A673 (cell line): ENCODE measurements around the gene DMD. TPM values are rescaled to one million over a fixed set of nuclear protein-coding genes. Genes with fewer than 3 reads are reported as not detected.

Experiments
- BruUV-seq: library from RNA; stranded (reverse); fragments of 400-500 nt; replicated peaks from 2 replicates; lab custom pipeline; 2021; lab: Mats Ljungman, UMichigan
- CTCF ChIA-PET: fragments of 300-600 bp; sonication (Branson Sonifier 250); formaldehyde crosslinking; loops from one replicate; lab custom pipeline; 2022; ENCODE audit warnings: antibody characterized with exemption; lab: Charles Lee
- POLR2A ChIA-PET: fragments of 300-600 bp; sonication (Branson Sonifier 250); formaldehyde crosslinking; loops from one replicate; lab custom pipeline; 2022; ENCODE audit warnings: antibody characterized with exemption; ENCODE audit not compliant: low non-redundant PET; lab: Charles Lee
- DNase-seq: peaks from one replicate; pipeline ENCODE4 v3.0.0-alpha.2; 2015; ENCODE audit warnings: low spot score
- H3K27ac ChIP-seq: fragments of 200-600 bp; sonication (generic); 2 replicates; pipeline ENCODE4 v1.5.1; 2016; ENCODE audit warnings: mixed run types, low read depth, mild to moderate bottlenecking, mixed read lengths, antibody characterized with exemption, low read length; ENCODE audit not compliant: poor library complexity, severe bottlenecking
- H3K27me3 ChIP-seq: fragments of 200-600 bp; sonication (generic); replicated peaks from 2 replicates; pipeline ENCODE4 v1.6.1; 2017; ENCODE audit warnings: mixed run types, low read depth, mild to moderate bottlenecking, mixed read lengths, antibody characterized with exemption, low read length; ENCODE audit not compliant: insufficient read depth, poor library complexity
- H3K36me3 ChIP-seq: fragments of 200-600 bp; sonication (generic); 2 replicates; pipeline ENCODE4 v1.6.1; 2016; ENCODE audit warnings: mixed run types, mild to moderate bottlenecking, mixed read lengths, antibody characterized with exemption, low read length; ENCODE audit not compliant: insufficient read depth, poor library complexity, severe bottlenecking
- H3K4me1 ChIP-seq: fragments of 200-600 bp; sonication (generic); 2 replicates; pipeline ENCODE4 v1.6.1; 2017; ENCODE audit warnings: mixed run types, mild to moderate bottlenecking, mixed read lengths, antibody characterized with exemption, low read length; ENCODE audit not compliant: insufficient read depth, poor library complexity, severe bottlenecking
- H3K4me3 ChIP-seq: fragments of 200-600 bp; sonication (generic); 2 replicates; pipeline ENCODE4 v1.5.1; 2016; ENCODE audit warnings: low read depth, mixed run types, mild to moderate bottlenecking, mixed read lengths, low read length; ENCODE audit not compliant: poor library complexity, severe bottlenecking
- H3K9me3 ChIP-seq: fragments of 200-600 bp; sonication (generic); 2 replicates; pipeline ENCODE4 v1.6.1; 2016; ENCODE audit warnings: mixed run types, low read depth, mild to moderate bottlenecking, mixed read lengths, antibody characterized with exemption, low read length; ENCODE audit not compliant: poor library complexity, severe bottlenecking
- CTCF ChIP-seq: fragments of 300-800, 200-600 bp; sonication (generic); conservative IDR thresholded peaks from 2 replicates; pipeline ENCODE4 v1.5.1; 2017; ENCODE audit warnings: low read depth, mild to moderate bottlenecking, antibody characterized with exemption, low read length, moderate library complexity, mixed read lengths
- EZH2 ChIP-seq: fragments of 200-600 bp; sonication (generic); IDR thresholded peaks from 2 replicates; pipeline ENCODE4 v1.6.1; 2017; ENCODE audit warnings: borderline replicate concordance, low read depth, mild to moderate bottlenecking, mixed read lengths, antibody characterized with exemption, low read length; ENCODE audit not compliant: poor library complexity, severe bottlenecking
- intact Hi-C: fragments of 100-400 bp; cut with micrococcal nuclease; formaldehyde crosslinking; loops from one replicate; pipeline ENCODE4 v1.10.0; 2022; ENCODE audit not compliant: unreplicated experiment
- total RNA-seq: library from RNA; stranded (reverse); gene quantifications from 2 replicates; pipeline ENCODE4 v1.2.3, GENCODE V29; 2021

The DMD gene
- total RNA-seq, 1 experiment from 2014 or later = 5.4 TPM

GRCh38 chrX:31329298-31329697 is 1882.1 kb downstream of the DMD start:
- no peaks in the 10 kb centered on the region for H3K36me3 ChIP-seq
- CTCF ChIA-PET = no interaction called here
- POLR2A ChIA-PET = no interaction called here
- no peaks in the 10 kb centered on the region for H3K9me3 ChIP-seq
- intact Hi-C loops = no loop called here
- TF ChIP-seq CTCF (no peak), EZH2 (no peak)
- H3K4me1 ChIP-seq = no peaks in the 10 kb centered on the region
- BruUV-seq = no TSS peak
- no peaks in the 10 kb centered on the region for H3K27me3 ChIP-seq
- no peak overlapping the region for H3K4me3 ChIP-seq
- DNase-seq = no peak
- no peak overlapping the region for H3K27ac ChIP-seq

- Histone ChIP-seq H3K27me3 (no peaks in the 10 kb centered on the region), H3K4me1 (no peaks in the 10 kb centered on the region), H3K36me3 (no peaks in the 10 kb centered on the region), H3K4me3 (no peak overlapping the region), H3K9me3 (no peaks in the 10 kb centered on the region), H3K27ac (no peak overlapping the region)
- TF ChIP-seq EZH2 (no peak), CTCF (no peak)
- no peak for DNase-seq
- POLR2A ChIA-PET = no interaction called here
- no TSS peak for BruUV-seq
- CTCF ChIA-PET = no interaction called here
- intact Hi-C loops = no loop called here
Observed at GRCh38 chrX:31323658-31324057, 1887.7 kb downstream of the DMD start.

GRCh38 chrX:31320740-31321139 is 1890.6 kb downstream of the DMD start:
- Histone ChIP-seq H3K27ac (no peak overlapping the region), H3K4me1 (no peaks in the 10 kb centered on the region), H3K27me3 (no peaks in the 10 kb centered on the region), H3K4me3 (no peak overlapping the region), H3K9me3 (no peaks in the 10 kb centered on the region), H3K36me3 (no peaks in the 10 kb centered on the region)
- BruUV-seq = no TSS peak
- DNase-seq = no peak
- ChIA-PET CTCF (no interaction called here), POLR2A (no interaction called here)
- TF ChIP-seq CTCF = no peak
- TF ChIP-seq EZH2 = no peak
- intact Hi-C loops = no loop called here
